Spleen (tissue), 7 donors: Measurements from ENCODE around the gene RADIL.

Experiments used
- CTCF ChIP-seq, 11 experiments: fragments of 200-600 bp in 7 of 11; fragments of 450-650 bp in 4 of 11; sonication (generic) in 4 of 11; IDR thresholded peaks in 8 of 11; conservative IDR thresholded peaks in 3 of 11; 1 replicate in 7 of 11; 2 replicates in 4 of 11; pipeline versions ENCODE4 v1.4.0 to v1.8.0; 2016 to 2021; ENCODE audit warnings: antibody characterized with exemption in 11 of 11, inconsistent platforms in 4 of 11, mild to moderate bottlenecking in 1 of 11
- POLR2AphosphoS5 ChIP-seq, 3 donors: sonication (generic); formaldehyde crosslinking; IDR thresholded peaks; one replicate each; pipeline ENCODE4 v1.5.1; 2017; ENCODE audit warnings: antibody characterized with exemption in 3 of 3
- donor health status: DM: no; HTN: no; CAD: no; lungs with moderate emphysema.
- donor health status: DM: no; HTN: no; CAD: no.
- donor health status: DM: no; HTN: no; CAD: no.

DNA sequence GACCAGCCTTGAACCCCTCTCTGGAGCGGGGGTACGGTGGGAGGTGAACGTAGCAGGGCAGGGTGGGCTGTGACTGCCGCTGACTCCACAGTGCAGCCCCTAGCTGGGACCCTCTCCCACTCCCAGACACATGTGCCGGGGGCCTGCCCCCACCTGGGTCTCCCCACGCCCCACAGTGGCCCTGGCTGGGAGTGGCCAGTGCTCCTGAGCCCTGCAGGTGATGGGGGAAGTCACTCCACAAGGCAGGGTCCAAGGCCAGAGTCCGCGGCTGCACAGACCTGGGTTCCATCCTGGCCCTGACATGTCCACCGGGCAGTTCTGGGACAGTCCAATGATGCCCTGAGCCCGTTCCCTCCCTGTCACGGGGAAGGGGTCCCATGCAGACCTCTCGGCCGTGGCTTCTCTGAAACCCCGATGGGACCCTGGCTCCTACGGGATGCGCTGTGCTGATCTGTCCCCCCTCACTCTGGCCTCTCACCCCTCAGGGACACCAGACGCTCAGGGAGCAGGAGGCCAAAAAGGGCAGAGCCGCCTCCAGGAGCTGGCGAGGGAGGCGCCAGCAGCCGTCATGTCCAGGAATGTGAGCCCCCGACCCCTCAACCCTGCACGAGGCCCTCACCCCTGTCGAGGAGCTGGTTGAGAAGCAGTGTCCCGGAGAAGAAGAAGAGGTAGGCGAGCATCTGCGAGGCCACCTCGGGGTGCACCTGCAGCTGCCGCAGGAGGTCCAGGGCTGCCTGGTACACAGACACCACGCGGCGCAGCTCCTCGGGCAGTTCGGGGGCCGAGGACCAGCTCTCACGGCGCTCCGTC is 67.7 kb downstream of the RADIL start:
- TF ChIP-seq POLR2AphosphoS5 (IDR thresholded peaks at IDR 0.05) (no peak), CTCF (IDR thresholded peaks at IDR 0.05 in 8 of 11, conservative IDR thresholded peaks at IDR 0.05 in 3 of 11) (no peak)
